Skeletal muscle tissue (tissue), 4 donors: ENCODE results near the gene KIF5B. TPM values are rescaled to one million over a fixed set of nuclear protein-coding genes. Genes with fewer than 3 reads are reported as not detected.
"Not testable (repeated sequence)": the region's sequence is repeated elsewhere in the genome, so short reads cannot be mapped to it uniquely, and the experiment has no call there.

Experiments
- H3K27ac ChIP-seq: one replicate; pipeline ENCODE4 v1.7.0; 2013; ENCODE audit warnings: mild to moderate bottlenecking, low read depth, low read length, inconsistent platforms
- H3K27me3 ChIP-seq, 3 donors: one replicate each; pipeline ENCODE4 v1.7.0; 2013; ENCODE audit warnings: low read length in 3 of 3; ENCODE audit not compliant: control insufficient read depth in 3 of 3, insufficient read depth in 3 of 3
- H3K36me3 ChIP-seq, 3 donors: one replicate each; pipeline ENCODE4 v1.7.0; 2013; ENCODE audit warnings: low read length in 3 of 3; ENCODE audit not compliant: control insufficient read depth in 3 of 3, insufficient read depth in 3 of 3
- H3K4me1 ChIP-seq, 3 donors: one replicate each; pipeline ENCODE4 v1.7.0; 2013; ENCODE audit warnings: low read length in 3 of 3, mild to moderate bottlenecking in 3 of 3; ENCODE audit not compliant: control insufficient read depth in 3 of 3, insufficient read depth in 3 of 3
- H3K4me3 ChIP-seq, 3 donors: one replicate each; pipeline ENCODE4 v1.7.0; 2013; ENCODE audit warnings: low read length in 3 of 3
- H3K9ac ChIP-seq, 3 donors: one replicate each; pipeline ENCODE4 v1.7.0; 2013; ENCODE audit warnings: low read length in 3 of 3, mild to moderate bottlenecking in 3 of 3, moderate library complexity in 2 of 3, low read depth in 1 of 3
- H3K9me3 ChIP-seq, 3 donors: one replicate each; pipeline ENCODE4 v1.7.0; 2013; ENCODE audit warnings: low read length in 3 of 3; ENCODE audit not compliant: control insufficient read depth in 3 of 3
- total RNA-seq: library from RNA; depleted of rRNA; stranded (reverse); fragments of >200 nt; gene quantifications from one replicate; pipeline ENCODE4 v1.2.3, GENCODE V29; 2014
- donor health status: Osteomylitis.

KIF5B gene
- total RNA-seq, 1 donor from 2014 or later = 52.2 TPM

DNA sequence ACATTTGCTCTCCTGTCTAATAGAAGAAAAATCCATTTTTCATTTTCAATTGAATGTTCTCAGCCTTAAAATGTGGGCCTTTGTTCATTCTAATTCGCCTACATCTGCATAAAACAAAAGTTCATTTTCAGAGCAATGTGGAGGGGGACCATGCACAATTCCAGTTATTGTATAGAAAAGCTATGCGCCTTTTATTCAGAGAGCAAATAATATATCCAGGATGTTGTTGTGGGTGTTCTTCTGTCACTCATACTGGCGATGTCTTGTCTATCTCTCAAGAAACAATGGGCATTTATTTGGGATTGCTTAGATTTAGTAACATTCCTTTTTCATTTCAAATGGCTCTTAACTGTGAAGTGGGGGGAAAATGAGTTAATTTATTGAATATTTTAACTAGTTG, 56.4 kb downstream of the KIF5B start:
- H3K9me3 ChIP-seq = no peaks in the 10 kb centered on the region
- H3K9ac ChIP-seq = no peak overlapping the region
- H3K4me1 ChIP-seq = peaks cover 10 to 12% (median 11%) of the 10 kb centered on the region in 3 donors
- no peak overlapping the region for H3K4me3 ChIP-seq
- H3K27ac ChIP-seq = no peak overlapping the region
- H3K36me3 ChIP-seq = no peaks in the 10 kb centered on the region
- no peaks in the 10 kb centered on the region for H3K27me3 ChIP-seq

DNA sequence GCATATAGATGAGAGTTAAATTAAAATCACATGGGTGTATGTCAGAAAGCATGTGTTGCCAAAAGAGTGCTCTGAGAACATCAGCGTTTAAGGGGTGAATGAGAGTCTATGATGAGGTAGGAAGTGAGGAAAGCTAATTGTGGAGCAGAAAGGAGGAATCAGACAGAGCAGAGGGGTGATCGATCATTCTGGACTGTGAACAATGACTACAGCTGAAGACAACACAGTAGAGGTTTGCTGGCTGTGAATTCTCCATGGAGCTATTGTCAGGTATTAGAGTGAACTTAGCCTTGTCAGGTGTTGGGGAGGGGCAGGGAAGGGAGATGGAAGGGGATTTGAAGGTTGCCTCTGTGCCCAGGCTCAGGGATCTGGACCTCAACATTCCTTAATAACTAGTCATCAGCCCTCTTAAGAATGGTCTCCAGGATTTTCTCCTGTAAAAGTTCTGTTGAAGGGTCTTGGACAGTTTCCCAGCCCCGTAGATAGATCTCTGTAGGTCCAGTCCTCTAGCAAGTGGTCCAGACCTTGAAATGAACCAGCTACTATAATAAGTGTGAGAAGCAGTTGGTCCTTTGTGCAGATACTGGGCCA, 57.1 kb downstream of the KIF5B start:
- Histone ChIP-seq H3K27ac (no peak overlapping the region), H3K4me1 (peaks cover 4 to 7% (median 5%) of the 10 kb centered on the region in 3 donors), H3K27me3 (no peaks in the 10 kb centered on the region), H3K9ac (no peak overlapping the region), H3K9me3 (no peaks in the 10 kb centered on the region), H3K36me3 (no peaks in the 10 kb centered on the region), H3K4me3 (no peak overlapping the region)

DNA sequence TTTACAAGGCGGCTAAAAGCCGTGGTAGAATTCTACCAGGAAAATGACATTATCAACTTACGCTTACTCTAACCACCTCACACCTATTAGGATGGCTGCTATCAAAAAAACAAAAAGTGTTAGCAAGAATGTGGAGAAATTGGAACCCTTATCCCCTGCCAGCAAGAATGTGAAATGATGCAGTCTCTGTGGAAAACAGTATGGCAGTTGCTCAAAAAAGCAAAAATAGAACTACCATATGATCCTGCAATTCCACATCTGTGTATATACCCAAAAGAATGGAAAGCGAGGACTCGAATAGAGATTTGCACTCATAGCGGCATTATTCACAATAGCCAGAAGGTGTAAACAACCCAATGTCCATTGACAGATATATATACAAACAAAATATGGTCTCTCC, 61.3 kb downstream of the KIF5B start:
- H3K4me3 ChIP-seq = no peak overlapping the region

DNA sequence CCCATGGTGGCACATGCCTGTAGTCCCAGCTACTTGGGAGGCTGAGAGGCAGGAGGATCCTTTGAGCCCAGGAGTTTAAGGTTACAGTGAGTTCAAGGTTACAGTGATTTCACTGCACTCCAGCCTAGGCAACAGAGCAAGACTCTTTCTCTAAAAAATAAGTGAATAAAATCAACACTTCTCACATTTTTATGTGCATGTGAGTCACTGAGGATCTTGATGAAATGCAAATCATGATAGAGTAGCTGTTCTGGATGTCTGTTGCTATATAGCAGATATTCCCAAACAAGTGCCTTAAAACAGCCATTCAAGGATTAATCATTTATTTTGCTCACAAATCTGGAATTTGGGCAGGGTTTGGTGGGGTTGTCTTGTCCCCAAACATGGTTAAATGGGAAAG, 65.3 kb downstream of the KIF5B start:
- H3K27ac ChIP-seq = no peak overlapping the region
- no peaks in the 10 kb centered on the region for H3K27me3 ChIP-seq
- H3K9me3 ChIP-seq = no peaks in the 10 kb centered on the region
- no peaks in the 10 kb centered on the region for H3K36me3 ChIP-seq
- no peaks in the 10 kb centered on the region for H3K4me1 ChIP-seq
- H3K4me3 ChIP-seq = no peak overlapping the region
- H3K9ac ChIP-seq = no peak overlapping the region

More for the DNA sequence above, 61.3 kb downstream of the KIF5B start:
- H3K27ac ChIP-seq = no peak overlapping the region
- H3K27me3 ChIP-seq = no peaks in the 10 kb centered on the region
- no peak overlapping the region for H3K9ac ChIP-seq
- no peaks in the 10 kb centered on the region for H3K9me3 ChIP-seq
- no peaks in the 10 kb centered on the region for H3K36me3 ChIP-seq
- H3K4me1 ChIP-seq = no peaks in the 10 kb centered on the region

DNA sequence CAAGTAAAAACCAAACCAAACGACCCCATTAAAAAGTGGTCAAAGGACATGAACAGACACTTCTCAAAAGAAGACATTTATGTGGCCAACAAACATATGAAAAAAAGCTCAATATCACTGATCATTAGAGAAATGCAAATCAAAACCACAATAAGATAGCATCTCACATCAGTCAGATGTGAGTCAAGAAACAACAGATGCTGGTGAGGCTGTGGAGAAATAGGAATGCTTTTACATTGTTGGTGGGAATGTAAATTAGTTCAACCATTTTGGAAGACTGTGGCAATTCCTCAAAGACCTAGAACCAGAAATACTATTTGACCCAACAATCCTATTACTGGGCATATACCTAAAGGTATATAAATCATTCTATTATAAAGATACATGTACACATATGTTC, 68.4 kb downstream of the KIF5B start:
- not testable (repeated sequence) for H3K9ac ChIP-seq, H3K27ac ChIP-seq, H3K4me3 ChIP-seq, H3K36me3 ChIP-seq, H3K4me1 ChIP-seq, H3K9me3 ChIP-seq, H3K27me3 ChIP-seq

DNA sequence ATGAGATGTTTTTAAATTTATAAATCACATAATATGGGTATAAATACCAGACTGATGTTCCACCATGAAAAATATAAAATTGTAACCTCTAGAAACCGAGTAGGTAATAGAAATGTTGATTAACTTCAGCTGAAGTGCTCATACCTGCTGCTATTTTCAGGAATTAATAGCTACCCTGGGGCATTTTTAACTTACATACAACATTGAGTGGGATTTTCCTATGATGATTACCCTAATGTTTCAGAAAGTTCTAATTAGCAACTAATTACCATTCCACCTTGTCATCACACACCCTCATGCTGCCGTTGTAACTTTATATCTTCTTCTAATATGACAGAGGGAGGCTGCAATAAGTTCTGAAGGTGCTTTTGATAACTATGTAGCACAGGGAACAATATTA, 74.1 kb downstream of the KIF5B start:
- H3K4me3 ChIP-seq = no peak overlapping the region
- no peaks in the 10 kb centered on the region for H3K9me3 ChIP-seq
- no peaks in the 10 kb centered on the region for H3K27me3 ChIP-seq
- no peak overlapping the region for H3K9ac ChIP-seq
- no peak overlapping the region for H3K27ac ChIP-seq
- H3K4me1 ChIP-seq = no peaks in the 10 kb centered on the region
- H3K36me3 ChIP-seq = no peaks in the 10 kb centered on the region

DNA sequence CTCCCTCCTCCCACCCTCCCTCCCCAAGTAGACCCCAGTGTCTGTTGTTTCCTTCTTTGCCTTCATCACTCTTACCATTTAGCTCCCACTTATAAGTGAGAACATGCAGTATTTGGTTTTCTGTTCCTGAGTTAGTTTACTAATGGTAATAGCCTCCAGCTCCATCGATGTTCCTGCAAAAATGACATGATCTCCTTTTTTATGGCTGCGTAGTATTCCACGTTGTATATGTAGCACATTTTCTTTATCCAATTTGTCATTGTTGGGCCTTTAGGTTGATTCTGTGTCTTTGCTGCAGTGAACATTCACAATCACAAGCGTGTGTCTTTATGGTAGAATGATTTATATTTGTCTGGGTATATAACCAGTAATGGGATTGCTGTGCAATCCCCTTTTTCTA, 75.8 kb downstream of the KIF5B start:
- H3K4me1 ChIP-seq = no peaks in the 10 kb centered on the region
- H3K27ac ChIP-seq = no peak overlapping the region
- H3K9me3 ChIP-seq = no peaks in the 10 kb centered on the region
- no peaks in the 10 kb centered on the region for H3K36me3 ChIP-seq
- H3K9ac ChIP-seq = no peak overlapping the region
- no peaks in the 10 kb centered on the region for H3K27me3 ChIP-seq
- no peak overlapping the region for H3K4me3 ChIP-seq

DNA sequence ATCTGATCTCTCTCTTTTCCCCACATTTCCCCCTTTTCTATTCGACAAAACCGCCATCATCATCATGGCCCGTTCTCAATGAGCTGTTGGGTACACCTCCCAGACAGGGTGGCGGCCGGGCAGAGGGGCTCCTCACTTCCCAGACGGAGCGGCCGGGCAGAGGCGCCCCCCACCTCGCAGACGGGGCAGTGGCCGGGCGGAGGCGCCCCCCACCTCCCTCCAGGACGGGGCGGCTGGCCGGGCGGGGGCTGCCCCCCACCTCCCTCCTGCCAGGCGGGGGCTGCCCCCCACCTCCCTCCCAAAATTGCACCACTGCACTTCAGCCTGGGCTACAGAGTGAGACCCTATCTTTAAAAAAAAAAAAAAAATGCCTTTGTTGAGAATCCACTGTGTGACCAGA, 77.2 kb downstream of the KIF5B start:
- not testable (repeated sequence) for H3K27me3 ChIP-seq, H3K9ac ChIP-seq, H3K27ac ChIP-seq, H3K4me3 ChIP-seq, H3K4me1 ChIP-seq, H3K9me3 ChIP-seq, H3K36me3 ChIP-seq

DNA sequence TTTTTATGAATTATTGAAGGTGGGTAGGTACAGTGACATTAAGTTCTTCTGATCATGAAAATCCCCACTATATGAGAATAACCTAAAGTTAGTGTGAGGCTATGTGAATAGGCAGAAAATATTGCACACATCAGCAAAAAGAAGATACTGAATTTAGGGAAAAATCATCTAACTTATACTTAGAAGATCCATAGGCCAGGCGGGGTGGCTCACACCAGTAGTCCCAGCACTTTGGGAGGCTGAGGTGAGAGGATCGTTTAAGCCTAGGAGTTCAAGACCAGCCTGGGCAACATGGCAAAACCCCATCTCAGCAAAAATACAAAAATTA, 78.1 kb downstream of the KIF5B start:
- H3K9me3 ChIP-seq = no peaks in the 10 kb centered on the region

DNA sequence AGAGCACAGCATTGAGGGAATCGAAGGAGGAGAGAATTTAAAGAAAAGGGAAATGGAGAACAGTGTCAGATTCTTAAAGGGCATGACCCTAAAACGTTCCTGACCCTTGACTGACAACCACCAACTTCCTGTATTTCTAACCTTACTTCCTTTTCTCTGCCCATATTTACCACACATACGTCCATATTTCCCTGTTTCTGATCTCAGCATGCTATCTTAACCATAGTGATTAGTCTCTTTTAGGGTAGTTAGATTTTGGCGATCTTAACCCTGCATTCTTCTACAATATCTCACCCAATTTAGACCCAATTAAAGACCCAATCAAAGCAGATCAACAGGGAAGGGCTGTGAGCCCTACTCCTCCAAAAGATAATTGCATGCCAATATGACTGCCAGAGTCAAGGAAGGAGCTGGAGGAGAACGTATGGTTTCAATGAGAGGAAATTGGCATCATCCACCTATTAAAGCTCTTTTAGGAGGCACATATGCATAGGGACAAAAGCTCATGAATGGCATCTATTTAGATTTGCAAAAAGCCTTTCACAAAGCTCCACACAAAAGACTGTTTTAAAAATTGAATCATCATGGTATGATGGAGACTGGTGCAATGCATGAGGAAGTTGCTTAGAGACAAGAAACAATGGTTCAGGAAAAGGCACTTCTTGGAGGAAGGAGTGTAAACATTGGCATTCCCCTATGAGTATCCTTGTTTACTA, 78.6 kb downstream of the KIF5B start:
- Histone ChIP-seq H3K9me3 (no peaks in the 10 kb centered on the region), H3K4me3 (no peak overlapping the region), H3K9ac (no peak overlapping the region), H3K4me1 (no peaks in the 10 kb centered on the region), H3K27me3 (no peaks in the 10 kb centered on the region), H3K27ac (no peak overlapping the region), H3K36me3 (no peaks in the 10 kb centered on the region)

More for the DNA sequence above, 78.1 kb downstream of the KIF5B start:
- H3K4me1 ChIP-seq = no peaks in the 10 kb centered on the region
- H3K4me3 ChIP-seq = no peak overlapping the region
- no peak overlapping the region for H3K27ac ChIP-seq
- H3K36me3 ChIP-seq = no peaks in the 10 kb centered on the region
- no peak overlapping the region for H3K9ac ChIP-seq
- H3K27me3 ChIP-seq = no peaks in the 10 kb centered on the region
